ENCODE results near the gene EP400. TPM values are rescaled to one million over a fixed set of nuclear protein-coding genes. Genes with fewer than 3 reads are reported as not detected.

EP400 gene
- total and polyA plus RNA-seq, 4 donors = 11.4 to 47.8 (median 25.7) TPM

- 93 to 98% methylated on average over 17 to 20 of the region's 20 CpGs for WGBS, 2 donors
- H3K4me3 ChIP-seq = no peak overlapping the region
- no peak for TF ChIP-seq CTCF (IDR thresholded peaks at IDR 0.05; ENCODE audit: control extremely low read depth, extremely low read depth)
- H3K27ac ChIP-seq (ENCODE audit: low read depth in 1 of 2, low read length in 1 of 2) = no peak overlapping the region
- DNase-seq (no peak), ATAC-seq (ENCODE audit: insufficient read depth, low FRiP score) (no peak)
- no peaks in the 10 kb centered on the region for H3K27me3 ChIP-seq (ENCODE audit: control insufficient read depth in 3 of 3, insufficient read depth in 3 of 3, low read length in 2 of 3)
- H3K36me3 ChIP-seq (ENCODE audit: control insufficient read depth in 4 of 4, insufficient read depth in 4 of 4, low read length in 4 of 4) = peaks cover 7 to 77% (median 18%) of the 10 kb centered on the region in 4 donors
- no peaks in the 10 kb centered on the region for H3K9me3 ChIP-seq (ENCODE audit: control insufficient read depth in 4 of 4, insufficient read depth in 3 of 4, low read length in 3 of 4)
- H3K9ac ChIP-seq (ENCODE audit: insufficient read depth in 1 of 2, low read length in 2 of 2) = no peak overlapping the region
- H3K4me1 ChIP-seq (ENCODE audit: control insufficient read depth in 5 of 5, insufficient read depth in 5 of 5, low read length in 5 of 5) = no peaks in the 10 kb centered on the region
Measured at GRCh38 chr12:131918311-131919050, 31.3 kb upstream of the EP400 start.

- Histone ChIP-seq H3K4me1 (ENCODE audit: control insufficient read depth in 5 of 5, insufficient read depth in 5 of 5, low read length in 5 of 5) (no peaks in the 10 kb centered on the region), H3K27me3 (ENCODE audit: control insufficient read depth in 3 of 3, insufficient read depth in 3 of 3, low read length in 2 of 3) (no peaks in the 10 kb centered on the region), H3K9me3 (ENCODE audit: control insufficient read depth in 4 of 4, insufficient read depth in 3 of 4, low read length in 3 of 4) (no peaks in the 10 kb centered on the region), H3K27ac (ENCODE audit: low read depth in 1 of 2, low read length in 1 of 2) (no peak overlapping the region), H3K4me3 (no peak overlapping the region), H3K36me3 (ENCODE audit: control insufficient read depth in 4 of 4, insufficient read depth in 4 of 4, low read length in 4 of 4) (peaks cover 5 to 73% (median 18%) of the 10 kb centered on the region in 4 donors), H3K9ac (ENCODE audit: insufficient read depth in 1 of 2, low read length in 2 of 2) (no peak overlapping the region)
- no peak for ATAC-seq (ENCODE audit: insufficient read depth, low FRiP score)
- DNase-seq = no peak
- 94 to 97% methylated on average over 16 to 19 of the region's 19 CpGs for WGBS, 2 donors
- no peak for TF ChIP-seq CTCF (IDR thresholded peaks at IDR 0.05; ENCODE audit: control extremely low read depth, extremely low read depth)
Measured at GRCh38 chr12:131919051-131919347, 30.7 kb upstream of the EP400 start.

DNA sequence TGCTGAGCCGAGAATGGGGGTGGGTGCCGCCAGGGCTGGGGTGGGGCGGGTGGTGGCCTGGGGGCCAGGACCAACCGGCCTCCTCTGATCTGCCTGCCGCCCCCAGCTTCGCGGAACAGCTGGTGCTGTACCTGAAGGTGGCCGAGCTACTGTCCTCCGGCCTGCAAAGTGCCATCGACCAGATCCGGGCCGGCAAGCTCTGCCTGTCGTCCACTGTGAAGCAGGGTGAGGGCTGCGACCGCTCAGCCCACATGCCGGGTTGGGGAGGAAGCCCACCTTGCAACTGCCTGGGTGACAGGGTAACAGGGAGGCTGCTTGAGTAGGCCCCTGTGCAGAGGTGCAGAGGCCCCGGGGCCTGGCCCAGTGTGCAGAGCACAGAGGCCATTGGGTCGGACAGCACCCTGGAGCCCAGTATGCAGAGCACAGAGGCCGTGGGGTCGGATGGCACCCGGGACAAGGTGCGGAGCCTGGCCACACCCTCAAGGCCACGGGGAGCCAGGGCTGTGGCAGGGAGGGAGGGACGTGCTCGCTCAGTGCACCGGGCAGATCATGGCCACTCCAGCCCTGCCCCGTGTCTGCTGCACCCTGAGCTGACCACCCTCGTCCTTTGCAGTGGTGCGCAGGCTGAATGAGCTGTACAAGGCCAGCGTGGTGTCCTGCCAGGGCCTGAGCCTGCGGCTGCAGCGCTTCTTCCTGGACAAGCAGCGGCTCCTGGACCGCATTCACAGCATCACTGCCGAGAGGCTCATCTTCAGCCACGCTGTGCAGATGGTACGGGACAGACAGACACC lies 30.2 kb upstream of the EP400 start:
- DNase-seq (no peak), ATAC-seq (ENCODE audit: insufficient read depth, low FRiP score) (no peak)
- H3K9me3 ChIP-seq (ENCODE audit: control insufficient read depth in 4 of 4, insufficient read depth in 3 of 4, low read length in 3 of 4) = no peaks in the 10 kb centered on the region
- no peak overlapping the region for H3K27ac ChIP-seq (ENCODE audit: low read depth in 1 of 2, low read length in 1 of 2)
- no peaks in the 10 kb centered on the region for H3K27me3 ChIP-seq (ENCODE audit: control insufficient read depth in 3 of 3, insufficient read depth in 3 of 3, low read length in 2 of 3)
- no peak overlapping the region for H3K4me3 ChIP-seq
- TF ChIP-seq CTCF (IDR thresholded peaks at IDR 0.05; ENCODE audit: control extremely low read depth, extremely low read depth) = no peak
- H3K36me3 ChIP-seq (ENCODE audit: control insufficient read depth in 4 of 4, insufficient read depth in 4 of 4, low read length in 4 of 4) = peaks cover 0 to 71% (median 16%) of the 10 kb centered on the region in 4 donors
- no peak overlapping the region for H3K9ac ChIP-seq (ENCODE audit: insufficient read depth in 1 of 2, low read length in 2 of 2)
- WGBS, 2 donors = 95 to 96% methylated on average over 36 to 37 of the region's 37 CpGs
- no peaks in the 10 kb centered on the region for H3K4me1 ChIP-seq (ENCODE audit: control insufficient read depth in 5 of 5, insufficient read depth in 5 of 5, low read length in 5 of 5)
